ENCODE data around the gene GGA1. TPM values are rescaled to one million over a fixed set of nuclear protein-coding genes. Genes with fewer than 3 reads are reported as not detected.

GGA1 gene
- total and polyA plus RNA-seq, 10 of the 15 experiments (the other 5 are each of a cell fraction or from before 2014, with no cell fraction given) = 1.4 to 79.4 (median 44.4) TPM

- TF ChIP-seq ATF2 (IDR thresholded peaks at IDR 0.05; ENCODE audit: low read length) (no peak), ZSCAN29 (IDR thresholded peaks at IDR 0.05) (no peak), FOS (IDR thresholded peaks at IDR 0.05; ENCODE audit: borderline replicate concordance, extremely low read depth, insufficient read length) (no peak), CEBPB (IDR thresholded peaks at IDR 0.05; ENCODE audit: borderline replicate concordance in 1 of 2, low read depth in 2 of 2, low read length in 2 of 2) (peak in 1 of 2 experiments; percentile 58; a peak in 2 of 4 replicates), PRDM15 (CRISPR knock-in tag; IDR thresholded peaks at IDR 0.05) (no peak), ZNF592 (IDR thresholded peaks at IDR 0.05) (no peak), SMARCA5 (IDR thresholded peaks at IDR 0.05) (no peak), KLF5 (IDR thresholded peaks at IDR 0.05; ENCODE audit: partially characterized antibody) (no peak), POLR2AphosphoS2 (IDR thresholded peaks at IDR 0.05; ENCODE audit: low read depth, low read length) (no peak)
- TF ChIP-seq, protein P1, sequence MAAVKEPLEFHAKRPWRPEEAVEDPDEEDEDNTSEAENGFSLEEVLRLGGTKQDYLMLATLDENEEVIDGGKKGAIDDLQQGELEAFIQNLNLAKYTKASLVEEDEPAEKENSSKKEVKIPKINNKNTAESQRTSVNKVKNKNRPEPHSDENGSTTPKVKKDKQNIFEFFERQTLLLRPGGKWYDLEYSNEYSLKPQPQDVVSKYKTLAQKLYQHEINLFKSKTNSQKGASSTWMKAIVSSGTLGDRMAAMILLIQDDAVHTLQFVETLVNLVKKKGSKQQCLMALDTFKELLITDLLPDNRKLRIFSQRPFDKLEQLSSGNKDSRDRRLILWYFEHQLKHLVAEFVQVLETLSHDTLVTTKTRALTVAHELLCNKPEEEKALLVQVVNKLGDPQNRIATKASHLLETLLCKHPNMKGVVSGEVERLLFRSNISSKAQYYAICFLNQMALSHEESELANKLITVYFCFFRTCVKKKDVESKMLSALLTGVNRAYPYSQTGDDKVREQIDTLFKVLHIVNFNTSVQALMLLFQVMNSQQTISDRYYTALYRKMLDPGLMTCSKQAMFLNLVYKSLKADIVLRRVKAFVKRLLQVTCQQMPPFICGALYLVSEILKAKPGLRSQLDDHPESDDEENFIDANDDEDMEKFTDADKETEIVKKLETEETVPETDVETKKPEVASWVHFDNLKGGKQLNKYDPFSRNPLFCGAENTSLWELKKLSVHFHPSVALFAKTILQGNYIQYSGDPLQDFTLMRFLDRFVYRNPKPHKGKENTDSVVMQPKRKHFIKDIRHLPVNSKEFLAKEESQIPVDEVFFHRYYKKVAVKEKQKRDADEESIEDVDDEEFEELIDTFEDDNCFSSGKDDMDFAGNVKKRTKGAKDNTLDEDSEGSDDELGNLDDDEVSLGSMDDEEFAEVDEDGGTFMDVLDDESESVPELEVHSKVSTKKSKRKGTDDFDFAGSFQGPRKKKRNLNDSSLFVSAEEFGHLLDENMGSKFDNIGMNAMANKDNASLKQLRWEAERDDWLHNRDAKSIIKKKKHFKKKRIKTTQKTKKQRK (IDR thresholded peaks at IDR 0.05; ENCODE audit: low read depth, low read length) = no peak
- TF ChIP-seq, protein P2, sequence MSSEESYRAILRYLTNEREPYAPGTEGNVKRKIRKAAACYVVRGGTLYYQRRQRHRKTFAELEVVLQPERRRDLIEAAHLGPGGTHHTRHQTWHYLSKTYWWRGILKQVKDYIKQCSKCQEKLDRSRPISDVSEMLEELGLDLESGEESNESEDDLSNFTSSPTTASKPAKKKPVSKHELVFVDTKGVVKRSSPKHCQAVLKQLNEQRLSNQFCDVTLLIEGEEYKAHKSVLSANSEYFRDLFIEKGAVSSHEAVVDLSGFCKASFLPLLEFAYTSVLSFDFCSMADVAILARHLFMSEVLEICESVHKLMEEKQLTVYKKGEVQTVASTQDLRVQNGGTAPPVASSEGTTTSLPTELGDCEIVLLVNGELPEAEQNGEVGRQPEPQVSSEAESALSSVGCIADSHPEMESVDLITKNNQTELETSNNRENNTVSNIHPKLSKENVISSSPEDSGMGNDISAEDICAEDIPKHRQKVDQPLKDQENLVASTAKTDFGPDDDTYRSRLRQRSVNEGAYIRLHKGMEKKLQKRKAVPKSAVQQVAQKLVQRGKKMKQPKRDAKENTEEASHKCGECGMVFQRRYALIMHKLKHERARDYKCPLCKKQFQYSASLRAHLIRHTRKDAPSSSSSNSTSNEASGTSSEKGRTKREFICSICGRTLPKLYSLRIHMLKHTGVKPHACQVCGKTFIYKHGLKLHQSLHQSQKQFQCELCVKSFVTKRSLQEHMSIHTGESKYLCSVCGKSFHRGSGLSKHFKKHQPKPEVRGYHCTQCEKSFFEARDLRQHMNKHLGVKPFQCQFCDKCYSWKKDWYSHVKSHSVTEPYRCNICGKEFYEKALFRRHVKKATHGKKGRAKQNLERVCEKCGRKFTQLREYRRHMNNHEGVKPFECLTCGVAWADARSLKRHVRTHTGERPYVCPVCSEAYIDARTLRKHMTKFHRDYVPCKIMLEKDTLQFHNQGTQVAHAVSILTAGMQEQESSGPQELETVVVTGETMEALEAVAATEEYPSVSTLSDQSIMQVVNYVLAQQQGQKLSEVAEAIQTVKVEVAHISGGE (CRISPR knock-in tag; IDR thresholded peaks at IDR 0.05) = no peak
Observed at GRCh38 chr22:37561212-37562048, 47.2 kb upstream of the GGA1 start (continued).

Measured in GM12878 (cell line).